ENCODE results near the gene RBL2.
"Not testable (repeated sequence)": the region's sequence is repeated elsewhere in the genome, so short reads cannot be mapped to it uniquely, and the experiment has no call there.

The RBL2 gene

DNA sequence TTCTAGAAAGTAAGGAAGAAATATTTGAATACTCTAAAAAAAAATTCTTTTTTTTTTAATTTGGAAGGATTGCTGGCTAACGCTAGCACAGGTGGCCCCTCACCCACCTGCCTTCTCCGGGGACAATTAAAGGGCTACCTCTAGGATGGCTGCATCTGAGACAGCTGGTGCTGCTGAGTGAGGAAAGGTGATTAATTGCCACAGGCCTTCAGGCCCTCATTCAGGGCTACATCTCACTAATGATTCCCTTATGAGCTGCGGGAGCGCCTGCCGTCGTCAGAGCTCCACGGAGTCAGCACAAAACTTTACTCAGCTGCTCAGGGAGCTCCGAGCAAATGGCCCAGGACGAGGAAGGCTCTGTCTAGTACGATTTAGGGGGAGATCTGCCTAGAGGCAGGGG lies 95.8 kb downstream of the RBL2 start:
- TF ChIP-seq, protein P1, sequence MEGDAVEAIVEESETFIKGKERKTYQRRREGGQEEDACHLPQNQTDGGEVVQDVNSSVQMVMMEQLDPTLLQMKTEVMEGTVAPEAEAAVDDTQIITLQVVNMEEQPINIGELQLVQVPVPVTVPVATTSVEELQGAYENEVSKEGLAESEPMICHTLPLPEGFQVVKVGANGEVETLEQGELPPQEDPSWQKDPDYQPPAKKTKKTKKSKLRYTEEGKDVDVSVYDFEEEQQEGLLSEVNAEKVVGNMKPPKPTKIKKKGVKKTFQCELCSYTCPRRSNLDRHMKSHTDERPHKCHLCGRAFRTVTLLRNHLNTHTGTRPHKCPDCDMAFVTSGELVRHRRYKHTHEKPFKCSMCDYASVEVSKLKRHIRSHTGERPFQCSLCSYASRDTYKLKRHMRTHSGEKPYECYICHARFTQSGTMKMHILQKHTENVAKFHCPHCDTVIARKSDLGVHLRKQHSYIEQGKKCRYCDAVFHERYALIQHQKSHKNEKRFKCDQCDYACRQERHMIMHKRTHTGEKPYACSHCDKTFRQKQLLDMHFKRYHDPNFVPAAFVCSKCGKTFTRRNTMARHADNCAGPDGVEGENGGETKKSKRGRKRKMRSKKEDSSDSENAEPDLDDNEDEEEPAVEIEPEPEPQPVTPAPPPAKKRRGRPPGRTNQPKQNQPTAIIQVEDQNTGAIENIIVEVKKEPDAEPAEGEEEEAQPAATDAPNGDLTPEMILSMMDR (IDR thresholded peaks at IDR 0.05; ENCODE audit: extremely low read depth, insufficient read depth, missing control alignments): no peak
- in situ Hi-C loops (cut with MboI; ENCODE audit: low pct_unique_long_range_greater_than_20kb, low sequenced_read_pairs, unreplicated experiment): no loop called here
- no peak for DNase-seq (ENCODE audit: low spot score)

GRCh38 chr16:53530741-53531140 lies 96.5 kb downstream of the RBL2 start:
- TF ChIP-seq, protein P1 (IDR thresholded peaks at IDR 0.05; ENCODE audit: extremely low read depth, insufficient read depth, missing control alignments): no peak
- in situ Hi-C loops (cut with MboI; ENCODE audit: low pct_unique_long_range_greater_than_20kb, low sequenced_read_pairs, unreplicated experiment): no loop called here
- DNase-seq (ENCODE audit: low spot score): no peak

DNA sequence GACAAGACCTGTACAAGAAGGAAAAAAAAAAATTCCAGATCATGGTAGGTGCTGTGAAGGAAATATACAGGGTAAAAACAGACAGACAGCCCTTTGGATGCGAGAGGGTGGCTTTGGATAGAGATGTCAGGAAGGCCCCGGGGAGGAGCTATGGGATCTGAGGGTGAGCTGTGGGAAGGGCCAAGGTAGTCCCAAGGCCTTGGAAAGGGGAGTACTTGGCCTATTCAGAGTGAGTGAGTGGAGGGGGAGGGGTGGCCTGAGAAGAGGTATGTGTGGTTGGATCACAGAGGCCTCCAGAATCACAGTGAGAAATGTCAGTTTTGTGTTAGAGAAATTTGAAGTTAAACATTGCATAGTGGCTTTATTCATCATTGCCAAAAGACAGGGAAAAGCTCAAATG lies 99.9 kb downstream of the RBL2 start:
- TF ChIP-seq, protein P1 (IDR thresholded peaks at IDR 0.05; ENCODE audit: extremely low read depth, insufficient read depth, missing control alignments): no peak
- in situ Hi-C loops (cut with MboI; ENCODE audit: low pct_unique_long_range_greater_than_20kb, low sequenced_read_pairs, unreplicated experiment): no loop called here
- DNase-seq (ENCODE audit: low spot score): no peak

DNA sequence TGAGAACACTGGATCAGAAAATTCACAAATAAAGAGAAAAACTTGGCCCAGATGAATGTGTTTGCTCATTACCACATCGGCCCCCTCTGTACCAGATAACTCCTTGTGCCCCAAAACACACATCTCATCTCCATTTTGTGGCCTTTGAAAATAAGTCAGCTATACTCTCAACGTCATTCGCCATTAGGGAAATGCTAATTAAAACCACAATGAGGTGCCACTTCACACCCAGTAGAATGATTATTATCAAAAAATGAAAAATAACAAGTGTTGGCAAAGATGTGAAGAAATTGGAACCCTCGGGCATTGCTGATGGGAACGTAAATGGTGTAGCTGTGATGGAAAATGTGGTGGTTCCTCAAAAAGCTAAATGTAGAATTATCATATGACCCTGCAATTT lies 103.4 kb downstream of the RBL2 start:
- TF ChIP-seq, protein P1 (IDR thresholded peaks at IDR 0.05; ENCODE audit: extremely low read depth, insufficient read depth, missing control alignments): no peak
- in situ Hi-C loops (cut with MboI; ENCODE audit: low pct_unique_long_range_greater_than_20kb, low sequenced_read_pairs, unreplicated experiment): no loop called here
- DNase-seq (ENCODE audit: low spot score): no peak

GRCh38 chr16:53539346-53539745 lies 105.1 kb downstream of the RBL2 start:
- in situ Hi-C loops (cut with MboI; ENCODE audit: low pct_unique_long_range_greater_than_20kb, low sequenced_read_pairs, unreplicated experiment); DNase-seq (ENCODE audit: low spot score): not testable (repeated sequence)

- in situ Hi-C loops (cut with MboI; ENCODE audit: low pct_unique_long_range_greater_than_20kb, low sequenced_read_pairs, unreplicated experiment): not testable (repeated sequence)
Measured at GRCh38 chr16:53539759-53540718, 105.8 kb downstream of the RBL2 start.

More at GRCh38 chr16:53539759-53540718, 105.8 kb downstream of the RBL2 start:
- DNase-seq (ENCODE audit: low spot score): not testable (repeated sequence)

All from GM13977 (cell line).